ENCODE data around the gene KIF4B. TPM values are rescaled to one million over a fixed set of nuclear protein-coding genes. Genes with fewer than 3 reads are reported as not detected.

Gene KIF4B
- total RNA-seq, 4 donors from 2014 or later: not detected

GRCh38 chr5:155008669-155009068 is 4.9 kb upstream of the KIF4B start:
- intact Hi-C loops (cut with DNase I): no loop called here
- H3K36me3 ChIP-seq: no peaks in the 10 kb centered on the region
- H3K4me3 ChIP-seq (replicated peaks in 1 of 3): no peak overlapping the region
- no peaks in the 10 kb centered on the region for H3K9me3 ChIP-seq
- 93 to 95% methylated on average over 3 of the region's 3 CpGs for WGBS, 2 donors
- no peaks in the 10 kb centered on the region for H3K27me3 ChIP-seq
- TF ChIP-seq POLR2A (IDR thresholded peaks at IDR 0.05): no peak
- H3K27ac ChIP-seq: no peak overlapping the region
- H3K4me1 ChIP-seq: no peaks in the 10 kb centered on the region
- DNase-seq: no peak

- Histone ChIP-seq H3K27me3 (no peaks in the 10 kb centered on the region), H3K27ac (no peak overlapping the region), H3K4me1 (no peaks in the 10 kb centered on the region), H3K9me3 (no peaks in the 10 kb centered on the region), H3K36me3 (no peaks in the 10 kb centered on the region), H3K4me3 (replicated peaks in 1 of 3) (no peak overlapping the region)
- 83 to 90% methylated on average over 3 of the region's 3 CpGs for WGBS, 2 donors
- TF ChIP-seq POLR2A (IDR thresholded peaks at IDR 0.05) (no peak), CTCF (IDR thresholded peaks at IDR 0.05) (no peak)
- intact Hi-C loops (cut with DNase I): no loop called here
- no peak for DNase-seq
Observed at GRCh38 chr5:155010881-155011280, 2.7 kb upstream of the KIF4B start.

DNA sequence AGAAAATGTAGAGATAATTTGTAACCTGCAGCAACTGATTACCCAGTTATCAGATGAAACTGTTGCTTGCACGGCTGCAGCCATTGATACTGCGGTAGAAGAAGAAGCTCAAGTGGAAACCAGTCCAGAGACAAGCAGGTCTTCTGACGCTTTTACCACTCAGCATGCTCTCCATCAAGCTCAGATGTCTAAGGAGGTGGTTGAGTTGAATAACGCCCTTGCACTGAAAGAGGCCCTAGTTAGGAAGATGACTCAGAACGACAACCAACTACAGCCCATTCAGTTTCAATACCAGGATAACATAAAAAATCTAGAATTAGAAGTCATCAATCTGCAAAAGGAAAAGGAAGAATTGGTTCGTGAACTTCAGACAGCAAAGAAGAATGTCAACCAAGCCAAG is 1.7 kb downstream of the KIF4B start:
- DNase-seq: no peak

DNA sequence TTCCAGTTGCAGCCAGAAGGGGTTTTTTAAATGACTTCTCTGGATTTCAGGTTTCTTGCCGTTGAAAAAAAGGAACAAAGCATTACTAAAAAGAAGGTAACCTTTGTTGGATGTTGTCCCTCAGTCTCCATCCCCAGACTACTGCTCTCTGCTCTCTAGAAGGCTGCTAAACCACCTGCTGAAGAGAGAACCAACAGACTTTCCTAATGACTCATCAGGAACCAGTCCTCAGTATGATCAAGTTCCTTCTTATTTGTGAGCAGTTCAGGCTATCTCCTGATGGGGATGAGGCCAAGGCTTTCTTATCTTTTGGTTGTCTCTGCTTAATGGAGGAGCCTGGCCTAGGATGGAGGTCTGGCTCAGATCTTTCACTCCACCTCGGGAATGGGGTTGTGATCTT is 4.1 kb downstream of the KIF4B start:
- Histone ChIP-seq H3K27me3 (no peaks in the 10 kb centered on the region), H3K36me3 (no peaks in the 10 kb centered on the region), H3K4me3 (replicated peaks in 1 of 3) (no peak overlapping the region), H3K9me3 (no peaks in the 10 kb centered on the region), H3K27ac (no peak overlapping the region), H3K4me1 (no peaks in the 10 kb centered on the region)
- TF ChIP-seq CTCF (IDR thresholded peaks at IDR 0.05): no peak
- TF ChIP-seq POLR2A (IDR thresholded peaks at IDR 0.05): no peak
- WGBS, 2 donors: 64 to 68% methylated on average over 2 of the region's 2 CpGs
- intact Hi-C loops (cut with DNase I): no loop called here
- DNase-seq: no peak

More for the DNA sequence above, 1.7 kb downstream of the KIF4B start:
- no peaks in the 10 kb centered on the region for H3K27me3 ChIP-seq
- no peak overlapping the region for H3K4me3 ChIP-seq (replicated peaks in 1 of 3)
- H3K27ac ChIP-seq: no peak overlapping the region
- no peaks in the 10 kb centered on the region for H3K36me3 ChIP-seq
- 75 to 86% methylated on average over 6 of the region's 6 CpGs for WGBS, 2 donors
- H3K4me1 ChIP-seq: no peaks in the 10 kb centered on the region
- intact Hi-C loops (cut with DNase I): no loop called here
- TF ChIP-seq CTCF (IDR thresholded peaks at IDR 0.05) (no peak), POLR2A (IDR thresholded peaks at IDR 0.05) (no peak)
- H3K9me3 ChIP-seq: no peaks in the 10 kb centered on the region

GRCh38 chr5:155019601-155020226 is 6.2 kb downstream of the KIF4B start:
- no peak for TF ChIP-seq POLR2A (IDR thresholded peaks at IDR 0.05)
- Histone ChIP-seq H3K4me1 (no peaks in the 10 kb centered on the region), H3K36me3 (no peaks in the 10 kb centered on the region), H3K27ac (no peak overlapping the region), H3K4me3 (replicated peaks in 1 of 3) (no peak overlapping the region), H3K27me3 (no peaks in the 10 kb centered on the region), H3K9me3 (no peaks in the 10 kb centered on the region)
- WGBS, 2 donors: 79 to 90% methylated on average over 2 to 3 of the region's 17 CpGs
- intact Hi-C loops (cut with DNase I): no loop called here
- DNase-seq: no peak

DNA sequence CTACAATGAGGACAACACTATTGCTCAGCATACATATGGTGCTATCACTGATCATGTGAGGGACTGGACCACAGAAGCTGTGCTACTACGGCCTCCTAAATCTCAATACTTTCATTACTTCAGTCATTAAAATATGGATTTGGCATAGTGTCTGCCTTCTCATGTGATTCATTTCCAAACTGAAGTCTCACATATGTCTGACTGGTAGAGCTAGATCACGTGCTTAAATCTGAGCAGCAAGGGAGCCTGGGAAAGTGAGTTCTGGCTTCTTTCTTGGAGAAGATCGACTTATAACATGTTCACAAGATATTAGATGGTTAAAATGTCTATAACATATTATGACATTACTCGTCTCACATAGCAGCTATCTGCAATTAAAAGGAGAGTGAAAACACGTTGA is 8.3 kb downstream of the KIF4B start:
- intact Hi-C loops (cut with DNase I): no loop called here
- 78 to 81% methylated on average over 5 of the region's 5 CpGs for WGBS, 2 donors
- H3K27me3 ChIP-seq: no peaks in the 10 kb centered on the region

More for the DNA sequence above, 8.3 kb downstream of the KIF4B start:
- DNase-seq: no peak
- no peak overlapping the region for H3K27ac ChIP-seq
- H3K9me3 ChIP-seq: no peaks in the 10 kb centered on the region
- TF ChIP-seq POLR2A (IDR thresholded peaks at IDR 0.05) (no peak), CTCF (IDR thresholded peaks at IDR 0.05) (no peak)
- no peak overlapping the region for H3K4me3 ChIP-seq (replicated peaks in 1 of 3)
- no peaks in the 10 kb centered on the region for H3K4me1 ChIP-seq
- H3K36me3 ChIP-seq: no peaks in the 10 kb centered on the region
